GM23338 (cell line): ENCODE data around the gene RCC2. TPM values are rescaled to one million over a fixed set of nuclear protein-coding genes. Genes with fewer than 3 reads are reported as not detected.

Experiments
- ATAC-seq: fragments of 200-7000 bp; cut with Tn5 transposase; 3 replicates; pipeline ENCODE4 v1.9.1; 2020
- DNase-seq: peaks from one replicate; pipeline ENCODE4 v3.0.0-alpha.2; 2015; ENCODE audit warnings: low spot score
- H2AFZ ChIP-seq: fragments of 200-600 bp; sonication (generic); 2 replicates; pipeline ENCODE4 v1.8.0; 2016; ENCODE audit warnings: antibody characterized with exemption, mild to moderate bottlenecking, moderate library complexity
- H3F3A ChIP-seq: fragments of 200-600 bp; sonication (generic); replicated peaks from 2 replicates; pipeline ENCODE4 v1.8.0; 2017; ENCODE audit warnings: antibody characterized with exemption, mixed run types, low read depth
- H3K27ac ChIP-seq: fragments of 200-600 bp; sonication (generic); 2 replicates; pipeline ENCODE4 v1.6.1; 2016; ENCODE audit warnings: low read depth
- H3K27me3 ChIP-seq: fragments of 200-600 bp; sonication (generic); 2 replicates; pipeline ENCODE4 v1.8.0; 2016; ENCODE audit warnings: mild to moderate bottlenecking, mixed run types, moderate library complexity; ENCODE audit not compliant: insufficient read depth
- H3K36me3 ChIP-seq: fragments of 200-600 bp; sonication (generic); 2 replicates; pipeline ENCODE4 v1.8.0; 2016; ENCODE audit warnings: mild to moderate bottlenecking; ENCODE audit not compliant: insufficient read depth
- H3K4me1 ChIP-seq: fragments of 200-600 bp; sonication (generic); 2 replicates; pipeline ENCODE4 v1.8.0; 2016; ENCODE audit warnings: mild to moderate bottlenecking, moderate library complexity; ENCODE audit not compliant: insufficient read depth
- H3K4me2 ChIP-seq: fragments of 200-600 bp; sonication (generic); 2 replicates; pipeline ENCODE4 v1.7.1; 2017; ENCODE audit warnings: mixed run types
- H3K4me3 ChIP-seq: fragments of 200-600 bp; sonication (generic); 2 replicates; pipeline ENCODE4 v1.6.1; 2016; ENCODE audit warnings: mixed run types
- H3K79me2 ChIP-seq: fragments of 200-600 bp; sonication (generic); replicated peaks from 2 replicates; pipeline ENCODE4 v1.8.0; 2017; ENCODE audit warnings: mild to moderate bottlenecking; ENCODE audit not compliant: insufficient read depth
- H3K9me2 ChIP-seq: fragments of 200-600 bp; sonication (generic); 2 replicates; pipeline ENCODE4 v1.8.0; 2017; ENCODE audit not compliant: insufficient read depth
- H4K20me1 ChIP-seq: fragments of 200-600 bp; sonication (generic); replicated peaks from 2 replicates; pipeline ENCODE4 v1.8.0; 2017; ENCODE audit warnings: mild to moderate bottlenecking; ENCODE audit not compliant: insufficient read depth
- H3K27ac Mint-ChIP-seq: 2 replicates; pipeline ENCODE4 v1.8.0; 2020; ENCODE audit warnings: inconsistent platforms, mild to moderate bottlenecking, moderate library complexity, mixed read lengths
- H3K27me3 Mint-ChIP-seq: 3 replicates; pipeline ENCODE4 v1.8.0; 2022; ENCODE audit warnings: low read depth, mild to moderate bottlenecking, moderate library complexity, mixed read lengths, inconsistent platforms; ENCODE audit not compliant: insufficient read depth, poor library complexity
- H3K36me3 Mint-ChIP-seq: 3 replicates; pipeline ENCODE4 v1.8.0; 2021; ENCODE audit warnings: low read depth, mild to moderate bottlenecking, inconsistent platforms, moderate library complexity, mixed read lengths
- H3K4me1 Mint-ChIP-seq: 3 replicates; pipeline ENCODE4 v1.8.0; 2020; ENCODE audit warnings: mild to moderate bottlenecking, inconsistent platforms, mixed read lengths
- H3K4me3 Mint-ChIP-seq: 3 replicates; pipeline ENCODE4 v1.8.0; 2021; ENCODE audit warnings: moderate library complexity, mild to moderate bottlenecking, inconsistent platforms, mixed read lengths
- H3K9me3 Mint-ChIP-seq: 3 replicates; pipeline ENCODE4 v1.8.0; 2020; ENCODE audit warnings: moderate library complexity, mild to moderate bottlenecking, inconsistent platforms, mixed read lengths
- CREB1 ChIP-seq: fragments of 250-450 bp; sonication (Bioruptor Pico); IDR thresholded peaks from 2 replicates; pipeline ENCODE4 v1.5.0; 2020; ENCODE audit warnings: low read depth, mild to moderate bottlenecking, moderate library complexity
- EZH2 ChIP-seq: fragments of 200-600 bp; sonication (generic); IDR thresholded peaks from one replicate; pipeline ENCODE4 v1.8.0; 2017; ENCODE audit warnings: antibody characterized with exemption, mild to moderate bottlenecking, low read depth; ENCODE audit not compliant: unreplicated experiment
- EZH2phosphoT487 ChIP-seq: fragments of 200-600 bp; sonication (generic); IDR thresholded peaks from one replicate; pipeline ENCODE4 v1.8.1; 2018; ENCODE audit warnings: antibody characterized with exemption; ENCODE audit not compliant: unreplicated experiment
- JUNB ChIP-seq: IDR thresholded peaks from one replicate; pipeline ENCODE4 v1.6.1; 2016; ENCODE audit warnings: antibody characterized with exemption; ENCODE audit not compliant: unreplicated experiment
- NANOG ChIP-seq: IDR thresholded peaks from 2 replicates; pipeline ENCODE4 v1.6.1; 2016; ENCODE audit warnings: antibody characterized with exemption, borderline replicate concordance
- POLR2AphosphoS5 ChIP-seq: IDR thresholded peaks from 2 replicates; pipeline ENCODE4 v1.6.1; 2016; ENCODE audit warnings: antibody characterized with exemption, low read depth
- STAT1 ChIP-seq: IDR thresholded peaks from one replicate; pipeline ENCODE4 v1.6.1; 2016; ENCODE audit warnings: antibody characterized with exemption; ENCODE audit not compliant: unreplicated experiment
- ZNF114 ChIP-seq: fragments of 250-450 bp; sonication (Bioruptor Pico); IDR thresholded peaks from 2 replicates; pipeline ENCODE4 v1.5.0; 2020; ENCODE audit warnings: mild to moderate bottlenecking, moderate library complexity
- ZNF331 ChIP-seq: fragments of 250-450 bp; sonication (Bioruptor Pico); IDR thresholded peaks from 2 replicates; pipeline ENCODE4 v1.5.0; 2020; ENCODE audit warnings: low read depth, mild to moderate bottlenecking, moderate library complexity
- polyA plus RNA-seq: library from polyadenylated mRNA; unstranded; fragments of >200 nt; fragmentation: Nextera tagmentation; extraction: Ambion mirVana; gene quantifications from 2 replicates; pipeline ENCODE4 v1.2.1, GENCODE V29; 2016
- total RNA-seq: library from RNA; depleted of rRNA; stranded (reverse); fragments of >200 nt; shearing (Covaris generic); gene quantifications from 2 replicates; pipeline ENCODE4 v1.2.3, GENCODE V29; 2014
- TF ChIP-seq, protein P1 (sequence below): fragments of 250-450 bp; sonication (Bioruptor Pico); IDR thresholded peaks from 2 replicates; pipeline ENCODE4 v1.5.0; 2020; ENCODE audit warnings: mild to moderate bottlenecking, moderate library complexity
- TF ChIP-seq, protein P2 (sequence below), 2 experiments: fragments of 200-600 bp in 1 of 2; sonication (generic) in 1 of 2; conservative IDR thresholded peaks; 2 replicates each; pipeline versions ENCODE4 v1.5.1 to v1.6.1; 2016 to 2017; ENCODE audit warnings: antibody characterized with exemption in 2 of 2, low read depth in 2 of 2, mild to moderate bottlenecking in 2 of 2, moderate library complexity in 1 of 2
- TF ChIP-seq, protein P3 (sequence below): IDR thresholded peaks from 2 replicates; pipeline ENCODE4 v1.6.1; 2016; ENCODE audit warnings: antibody characterized with exemption
- TF ChIP-seq, protein P4 (sequence below): IDR thresholded peaks from one replicate; pipeline ENCODE4 v1.6.1; 2018; ENCODE audit warnings: antibody characterized with exemption; ENCODE audit not compliant: unreplicated experiment

Gene RCC2
- total and polyA plus RNA-seq, 2 experiments from 2014 or later, result 97.1 to 386 TPM

DNA sequence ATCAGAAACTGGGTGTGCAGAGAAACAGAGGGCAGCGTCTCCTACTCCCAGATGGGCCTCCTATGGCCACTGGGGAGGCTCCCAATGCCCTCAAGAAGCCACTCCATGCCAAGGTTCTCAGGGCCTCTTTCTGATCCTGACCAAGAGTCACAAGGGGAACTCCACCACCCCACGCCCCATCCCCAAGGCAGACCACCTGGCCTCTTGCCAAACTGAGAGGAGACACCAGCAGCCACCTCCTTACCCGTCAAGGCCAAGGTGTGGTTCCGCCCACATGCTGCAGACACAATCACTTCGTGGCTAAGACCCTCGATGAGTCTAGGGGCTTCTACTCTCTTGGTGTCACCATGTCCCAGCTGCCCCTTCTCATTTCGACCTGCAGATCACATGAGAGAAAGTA is 17.0 kb downstream of the RCC2 start:
- DNase-seq, result no peak
- no peak for ATAC-seq
- Mint-ChIP-seq H3K27ac (peak overlapping the region; percentile 70; the same call in 1 of the 2 replicates), H3K4me3 (no peak overlapping the region), H3K9me3 (no peaks in the 10 kb centered on the region), H3K27me3 (peaks cover 45% of the 10 kb centered on the region), H3K36me3 (peaks cover 100% of the 10 kb centered on the region), H3K4me1 (peaks cover 55% of the 10 kb centered on the region)
- H3K4me2 ChIP-seq, result no peak overlapping the region
- no peak overlapping the region for H2AFZ ChIP-seq
- TF ChIP-seq ZNF114 (CRISPR knock-in tag), result no peak
- no peak for TF ChIP-seq NANOG
- TF ChIP-seq, protein P1, sequence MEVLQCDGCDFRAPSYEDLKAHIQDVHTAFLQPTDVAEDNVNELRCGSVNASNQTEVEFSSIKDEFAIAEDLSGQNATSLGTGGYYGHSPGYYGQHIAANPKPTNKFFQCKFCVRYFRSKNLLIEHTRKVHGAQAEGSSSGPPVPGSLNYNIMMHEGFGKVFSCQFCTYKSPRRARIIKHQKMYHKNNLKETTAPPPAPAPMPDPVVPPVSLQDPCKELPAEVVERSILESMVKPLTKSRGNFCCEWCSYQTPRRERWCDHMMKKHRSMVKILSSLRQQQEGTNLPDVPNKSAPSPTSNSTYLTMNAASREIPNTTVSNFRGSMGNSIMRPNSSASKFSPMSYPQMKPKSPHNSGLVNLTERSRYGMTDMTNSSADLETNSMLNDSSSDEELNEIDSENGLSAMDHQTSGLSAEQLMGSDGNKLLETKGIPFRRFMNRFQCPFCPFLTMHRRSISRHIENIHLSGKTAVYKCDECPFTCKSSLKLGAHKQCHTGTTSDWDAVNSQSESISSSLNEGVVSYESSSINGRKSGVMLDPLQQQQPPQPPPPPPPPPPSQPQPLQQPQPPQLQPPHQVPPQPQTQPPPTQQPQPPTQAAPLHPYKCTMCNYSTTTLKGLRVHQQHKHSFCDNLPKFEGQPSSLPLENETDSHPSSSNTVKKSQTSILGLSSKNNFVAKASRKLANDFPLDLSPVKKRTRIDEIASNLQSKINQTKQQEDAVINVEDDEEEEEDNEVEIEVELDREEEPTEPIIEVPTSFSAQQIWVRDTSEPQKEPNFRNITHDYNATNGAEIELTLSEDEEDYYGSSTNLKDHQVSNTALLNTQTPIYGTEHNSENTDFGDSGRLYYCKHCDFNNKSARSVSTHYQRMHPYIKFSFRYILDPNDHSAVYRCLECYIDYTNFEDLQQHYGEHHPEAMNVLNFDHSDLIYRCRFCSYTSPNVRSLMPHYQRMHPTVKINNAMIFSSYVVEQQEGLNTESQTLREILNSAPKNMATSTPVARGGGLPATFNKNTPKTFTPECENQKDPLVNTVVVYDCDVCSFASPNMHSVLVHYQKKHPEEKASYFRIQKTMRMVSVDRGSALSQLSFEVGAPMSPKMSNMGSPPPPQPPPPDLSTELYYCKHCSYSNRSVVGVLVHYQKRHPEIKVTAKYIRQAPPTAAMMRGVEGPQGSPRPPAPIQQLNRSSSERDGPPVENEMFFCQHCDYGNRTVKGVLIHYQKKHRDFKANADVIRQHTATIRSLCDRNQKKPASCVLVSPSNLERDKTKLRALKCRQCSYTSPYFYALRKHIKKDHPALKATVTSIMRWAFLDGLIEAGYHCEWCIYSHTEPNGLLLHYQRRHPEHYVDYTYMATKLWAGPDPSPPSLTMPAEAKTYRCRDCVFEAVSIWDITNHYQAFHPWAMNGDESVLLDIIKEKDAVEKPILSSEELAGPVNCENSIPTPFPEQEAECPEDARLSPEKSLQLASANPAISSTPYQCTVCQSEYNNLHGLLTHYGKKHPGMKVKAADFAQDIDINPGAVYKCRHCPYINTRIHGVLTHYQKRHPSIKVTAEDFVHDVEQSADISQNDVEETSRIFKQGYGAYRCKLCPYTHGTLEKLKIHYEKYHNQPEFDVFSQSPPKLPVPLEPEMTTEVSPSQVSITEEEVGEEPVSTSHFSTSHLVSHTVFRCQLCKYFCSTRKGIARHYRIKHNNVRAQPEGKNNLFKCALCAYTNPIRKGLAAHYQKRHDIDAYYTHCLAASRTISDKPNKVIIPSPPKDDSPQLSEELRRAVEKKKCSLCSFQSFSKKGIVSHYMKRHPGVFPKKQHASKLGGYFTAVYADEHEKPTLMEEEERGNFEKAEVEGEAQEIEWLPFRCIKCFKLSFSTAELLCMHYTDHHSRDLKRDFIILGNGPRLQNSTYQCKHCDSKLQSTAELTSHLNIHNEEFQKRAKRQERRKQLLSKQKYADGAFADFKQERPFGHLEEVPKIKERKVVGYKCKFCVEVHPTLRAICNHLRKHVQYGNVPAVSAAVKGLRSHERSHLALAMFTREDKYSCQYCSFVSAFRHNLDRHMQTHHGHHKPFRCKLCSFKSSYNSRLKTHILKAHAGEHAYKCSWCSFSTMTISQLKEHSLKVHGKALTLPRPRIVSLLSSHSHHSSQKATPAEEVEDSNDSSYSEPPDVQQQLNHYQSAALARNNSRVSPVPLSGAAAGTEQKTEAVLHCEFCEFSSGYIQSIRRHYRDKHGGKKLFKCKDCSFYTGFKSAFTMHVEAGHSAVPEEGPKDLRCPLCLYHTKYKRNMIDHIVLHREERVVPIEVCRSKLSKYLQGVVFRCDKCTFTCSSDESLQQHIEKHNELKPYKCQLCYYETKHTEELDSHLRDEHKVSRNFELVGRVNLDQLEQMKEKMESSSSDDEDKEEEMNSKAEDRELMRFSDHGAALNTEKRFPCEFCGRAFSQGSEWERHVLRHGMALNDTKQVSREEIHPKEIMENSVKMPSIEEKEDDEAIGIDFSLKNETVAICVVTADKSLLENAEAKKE (CRISPR knock-in tag), result no peak
- TF ChIP-seq EZH2, result no peak
- TF ChIP-seq POLR2AphosphoS5, result no peak
- TF ChIP-seq, protein P2, sequence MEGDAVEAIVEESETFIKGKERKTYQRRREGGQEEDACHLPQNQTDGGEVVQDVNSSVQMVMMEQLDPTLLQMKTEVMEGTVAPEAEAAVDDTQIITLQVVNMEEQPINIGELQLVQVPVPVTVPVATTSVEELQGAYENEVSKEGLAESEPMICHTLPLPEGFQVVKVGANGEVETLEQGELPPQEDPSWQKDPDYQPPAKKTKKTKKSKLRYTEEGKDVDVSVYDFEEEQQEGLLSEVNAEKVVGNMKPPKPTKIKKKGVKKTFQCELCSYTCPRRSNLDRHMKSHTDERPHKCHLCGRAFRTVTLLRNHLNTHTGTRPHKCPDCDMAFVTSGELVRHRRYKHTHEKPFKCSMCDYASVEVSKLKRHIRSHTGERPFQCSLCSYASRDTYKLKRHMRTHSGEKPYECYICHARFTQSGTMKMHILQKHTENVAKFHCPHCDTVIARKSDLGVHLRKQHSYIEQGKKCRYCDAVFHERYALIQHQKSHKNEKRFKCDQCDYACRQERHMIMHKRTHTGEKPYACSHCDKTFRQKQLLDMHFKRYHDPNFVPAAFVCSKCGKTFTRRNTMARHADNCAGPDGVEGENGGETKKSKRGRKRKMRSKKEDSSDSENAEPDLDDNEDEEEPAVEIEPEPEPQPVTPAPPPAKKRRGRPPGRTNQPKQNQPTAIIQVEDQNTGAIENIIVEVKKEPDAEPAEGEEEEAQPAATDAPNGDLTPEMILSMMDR (conservative IDR thresholded peaks at IDR 0.05; ENCODE audit: low read depth in 2 of 2), result no peak
- no peak for TF ChIP-seq CREB1 (CRISPR knock-in tag)
- TF ChIP-seq EZH2phosphoT487, result no peak
- TF ChIP-seq, protein P3, sequence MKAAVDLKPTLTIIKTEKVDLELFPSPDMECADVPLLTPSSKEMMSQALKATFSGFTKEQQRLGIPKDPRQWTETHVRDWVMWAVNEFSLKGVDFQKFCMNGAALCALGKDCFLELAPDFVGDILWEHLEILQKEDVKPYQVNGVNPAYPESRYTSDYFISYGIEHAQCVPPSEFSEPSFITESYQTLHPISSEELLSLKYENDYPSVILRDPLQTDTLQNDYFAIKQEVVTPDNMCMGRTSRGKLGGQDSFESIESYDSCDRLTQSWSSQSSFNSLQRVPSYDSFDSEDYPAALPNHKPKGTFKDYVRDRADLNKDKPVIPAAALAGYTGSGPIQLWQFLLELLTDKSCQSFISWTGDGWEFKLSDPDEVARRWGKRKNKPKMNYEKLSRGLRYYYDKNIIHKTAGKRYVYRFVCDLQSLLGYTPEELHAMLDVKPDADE, result no peak
- TF ChIP-seq STAT1, result no peak
- TF ChIP-seq, protein P4, sequence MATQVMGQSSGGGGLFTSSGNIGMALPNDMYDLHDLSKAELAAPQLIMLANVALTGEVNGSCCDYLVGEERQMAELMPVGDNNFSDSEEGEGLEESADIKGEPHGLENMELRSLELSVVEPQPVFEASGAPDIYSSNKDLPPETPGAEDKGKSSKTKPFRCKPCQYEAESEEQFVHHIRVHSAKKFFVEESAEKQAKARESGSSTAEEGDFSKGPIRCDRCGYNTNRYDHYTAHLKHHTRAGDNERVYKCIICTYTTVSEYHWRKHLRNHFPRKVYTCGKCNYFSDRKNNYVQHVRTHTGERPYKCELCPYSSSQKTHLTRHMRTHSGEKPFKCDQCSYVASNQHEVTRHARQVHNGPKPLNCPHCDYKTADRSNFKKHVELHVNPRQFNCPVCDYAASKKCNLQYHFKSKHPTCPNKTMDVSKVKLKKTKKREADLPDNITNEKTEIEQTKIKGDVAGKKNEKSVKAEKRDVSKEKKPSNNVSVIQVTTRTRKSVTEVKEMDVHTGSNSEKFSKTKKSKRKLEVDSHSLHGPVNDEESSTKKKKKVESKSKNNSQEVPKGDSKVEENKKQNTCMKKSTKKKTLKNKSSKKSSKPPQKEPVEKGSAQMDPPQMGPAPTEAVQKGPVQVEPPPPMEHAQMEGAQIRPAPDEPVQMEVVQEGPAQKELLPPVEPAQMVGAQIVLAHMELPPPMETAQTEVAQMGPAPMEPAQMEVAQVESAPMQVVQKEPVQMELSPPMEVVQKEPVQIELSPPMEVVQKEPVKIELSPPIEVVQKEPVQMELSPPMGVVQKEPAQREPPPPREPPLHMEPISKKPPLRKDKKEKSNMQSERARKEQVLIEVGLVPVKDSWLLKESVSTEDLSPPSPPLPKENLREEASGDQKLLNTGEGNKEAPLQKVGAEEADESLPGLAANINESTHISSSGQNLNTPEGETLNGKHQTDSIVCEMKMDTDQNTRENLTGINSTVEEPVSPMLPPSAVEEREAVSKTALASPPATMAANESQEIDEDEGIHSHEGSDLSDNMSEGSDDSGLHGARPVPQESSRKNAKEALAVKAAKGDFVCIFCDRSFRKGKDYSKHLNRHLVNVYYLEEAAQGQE, result no peak
- no peak for TF ChIP-seq JUNB
- TF ChIP-seq ZNF331, result no peak
- peaks cover 86% of the 10 kb centered on the region for H3K36me3 ChIP-seq
- no peaks in the 10 kb centered on the region for H3K27me3 ChIP-seq
- H3K27ac ChIP-seq, result peak overlapping the region; percentile 88
- H3K79me2 ChIP-seq, result peaks cover 85% of the 10 kb centered on the region
- H4K20me1 ChIP-seq, result peaks cover 82% of the 10 kb centered on the region
- H3K9me2 ChIP-seq, result no peaks in the 10 kb centered on the region
- H3F3A ChIP-seq, result peaks cover 91% of the 10 kb centered on the region
- H3K4me1 ChIP-seq, result peaks cover 6% of the 10 kb centered on the region
- H3K4me3 ChIP-seq, result no peak overlapping the region
